Jurkat, Clone E6-1 (cell line): ENCODE results near the gene GALNT9.

Experiments
- DNase-seq: peaks from one replicate; pipeline ENCODE4 v3.0.0-alpha.2; 2011; ENCODE audit warnings: low read depth, low spot score
- H3K4me3 ChIP-seq: 2 replicates; pipeline ENCODE4 v1.5.1; 2011; ENCODE audit warnings: mild to moderate bottlenecking, low read length, control low read depth, moderate library complexity

The GALNT9 gene

GRCh38 chr12:132174839-132175490 lies 154.4 kb downstream of the GALNT9 start:
- no peak overlapping the region for H3K4me3 ChIP-seq
- DNase-seq = no peak

GRCh38 chr12:132174015-132174838 lies 155.2 kb downstream of the GALNT9 start:
- DNase-seq = no peak

GRCh38 chr12:132173135-132174014 lies 156.0 kb downstream of the GALNT9 start:
- DNase-seq = no peak
- no peak overlapping the region for H3K4me3 ChIP-seq

More at GRCh38 chr12:132174015-132174838, 155.2 kb downstream of the GALNT9 start:
- H3K4me3 ChIP-seq = no peak overlapping the region

GRCh38 chr12:132172619-132173018 lies 156.8 kb downstream of the GALNT9 start:
- no peak overlapping the region for H3K4me3 ChIP-seq
- DNase-seq = no peak

- no peak overlapping the region for H3K4me3 ChIP-seq
- DNase-seq = no peak
Measured at GRCh38 chr12:132171968-132172521, 157.3 kb downstream of the GALNT9 start.

GRCh38 chr12:132171293-132171967 lies 158.0 kb downstream of the GALNT9 start:
- DNase-seq = no peak

GRCh38 chr12:132170637-132171292 lies 158.6 kb downstream of the GALNT9 start:
- H3K4me3 ChIP-seq = no peak overlapping the region
- no peak for DNase-seq

More at GRCh38 chr12:132171293-132171967, 158.0 kb downstream of the GALNT9 start:
- no peak overlapping the region for H3K4me3 ChIP-seq

- no peak for DNase-seq
- H3K4me3 ChIP-seq = no peak overlapping the region
Measured at GRCh38 chr12:132170094-132170636, 159.2 kb downstream of the GALNT9 start.

- no peak overlapping the region for H3K4me3 ChIP-seq
- no peak for DNase-seq
Measured at GRCh38 chr12:132169376-132169775, 160.0 kb downstream of the GALNT9 start.

GRCh38 chr12:132168311-132169031 lies 160.9 kb downstream of the GALNT9 start:
- H3K4me3 ChIP-seq = no peak overlapping the region
- DNase-seq = no peak

- DNase-seq = peak; percentile 71
- H3K4me3 ChIP-seq = peak overlapping the region; percentile 15; the same call in 1 of the 2 replicates
Measured at GRCh38 chr12:132167611-132168310, 161.6 kb downstream of the GALNT9 start.

GRCh38 chr12:132166801-132167591 lies 162.4 kb downstream of the GALNT9 start:
- DNase-seq = no peak
- no peak overlapping the region for H3K4me3 ChIP-seq

- DNase-seq = no peak
Measured at GRCh38 chr12:132166093-132166492, 163.3 kb downstream of the GALNT9 start.

GRCh38 chr12:132165584-132165983 lies 163.8 kb downstream of the GALNT9 start:
- DNase-seq = no peak
- H3K4me3 ChIP-seq = no peak overlapping the region

More at GRCh38 chr12:132166093-132166492, 163.3 kb downstream of the GALNT9 start:
- no peak overlapping the region for H3K4me3 ChIP-seq

GRCh38 chr12:132164426-132164825 lies 165.0 kb downstream of the GALNT9 start:
- DNase-seq = no peak
- H3K4me3 ChIP-seq = no peak overlapping the region

GRCh38 chr12:132163911-132164288 lies 165.5 kb downstream of the GALNT9 start:
- DNase-seq = no peak
- H3K4me3 ChIP-seq = no peak overlapping the region
